Liver (tissue), 3 donors: ENCODE measurements around the gene DAPK3.

Experiments
- GABPA ChIP-seq, 2 donors: IDR thresholded peaks in 1 of 2; conservative IDR thresholded peaks in 1 of 2; 2 replicates each; pipeline ENCODE4 v1.6.1; 2016; ENCODE audit warnings: antibody characterized with exemption in 2 of 2, mild to moderate bottlenecking in 1 of 2, moderate library complexity in 1 of 2
- RAD21 ChIP-seq, 2 donors: IDR thresholded peaks; 2 replicates each; pipeline ENCODE4 v1.6.1; 2016; ENCODE audit warnings: antibody characterized with exemption in 2 of 2, mild to moderate bottlenecking in 2 of 2
- TAF1 ChIP-seq: conservative IDR thresholded peaks from 2 replicates; pipeline ENCODE4 v1.6.1; 2016; ENCODE audit warnings: antibody characterized with exemption, mild to moderate bottlenecking
- TF ChIP-seq, protein P1 (sequence below): IDR thresholded peaks from 2 replicates; pipeline ENCODE4 v1.6.1; 2016; ENCODE audit warnings: antibody characterized with exemption
- TF ChIP-seq, protein P2 (sequence below): fragments of 150-350 bp; IDR thresholded peaks from 2 replicates; pipeline ENCODE4 v1.5.1; 2017; ENCODE audit warnings: improper control_type of control experiment, low read depth, low read length; ENCODE audit not compliant: missing input control
- donor health status: healthy.
- donor health status: healthy.

DNA sequence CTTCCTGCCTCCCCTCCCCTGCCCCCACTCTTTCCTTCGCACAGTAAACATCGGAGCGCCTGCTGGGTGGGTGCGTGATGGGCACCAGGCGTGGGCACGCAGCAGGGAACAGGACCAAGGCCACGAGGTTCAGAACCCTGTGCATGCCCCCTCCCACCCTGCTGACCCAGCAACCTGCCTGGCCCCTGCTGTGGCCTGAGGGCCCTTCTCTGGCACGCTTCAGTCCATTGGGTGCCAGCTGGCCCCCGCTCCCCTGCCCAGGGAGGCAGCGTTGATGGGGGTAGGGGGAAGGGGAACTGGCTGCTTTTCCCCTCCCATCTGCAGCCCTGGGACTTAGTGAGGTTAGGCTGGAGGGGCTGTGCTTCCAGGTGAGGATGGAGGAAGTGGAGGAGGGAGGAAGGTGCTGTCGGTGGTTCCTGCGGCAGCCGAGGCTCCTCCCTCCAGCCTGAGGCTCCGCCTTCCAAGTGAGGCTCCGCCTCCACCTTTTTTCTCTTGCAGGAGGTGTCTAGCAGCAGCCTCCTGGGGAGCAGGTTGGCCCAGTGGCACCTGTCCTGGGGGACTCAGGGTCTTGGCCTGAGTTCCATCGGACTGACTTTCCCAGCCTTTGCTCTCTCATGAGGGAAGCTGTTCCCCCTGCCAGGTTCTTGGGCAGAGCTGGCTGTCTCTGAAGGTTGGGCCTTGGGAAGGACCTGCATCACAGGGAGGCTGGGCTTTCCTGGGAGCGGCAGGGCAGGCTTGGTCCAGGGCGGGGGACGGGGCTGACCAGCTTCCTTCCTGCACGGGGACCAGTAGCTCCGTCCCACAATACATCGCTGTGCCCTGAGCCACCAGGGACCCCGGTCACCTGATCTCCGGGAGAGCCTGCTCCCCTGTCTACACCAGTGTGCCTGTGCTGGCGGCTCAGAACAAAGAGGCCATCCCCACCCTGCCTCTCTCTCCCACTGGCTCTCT lies 43.9 kb upstream of the DAPK3 start:
- TF ChIP-seq, protein P1, sequence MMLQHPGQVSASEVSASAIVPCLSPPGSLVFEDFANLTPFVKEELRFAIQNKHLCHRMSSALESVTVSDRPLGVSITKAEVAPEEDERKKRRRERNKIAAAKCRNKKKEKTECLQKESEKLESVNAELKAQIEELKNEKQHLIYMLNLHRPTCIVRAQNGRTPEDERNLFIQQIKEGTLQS, result no peak
- TF ChIP-seq RAD21 (IDR thresholded peaks at IDR 0.05) (no peak), GABPA (IDR thresholded peaks at IDR 0.05 in 1 of 2, conservative IDR thresholded peaks at IDR 0.05 in 1 of 2) (no peak), TAF1 (no peak)
- TF ChIP-seq, protein P2, sequence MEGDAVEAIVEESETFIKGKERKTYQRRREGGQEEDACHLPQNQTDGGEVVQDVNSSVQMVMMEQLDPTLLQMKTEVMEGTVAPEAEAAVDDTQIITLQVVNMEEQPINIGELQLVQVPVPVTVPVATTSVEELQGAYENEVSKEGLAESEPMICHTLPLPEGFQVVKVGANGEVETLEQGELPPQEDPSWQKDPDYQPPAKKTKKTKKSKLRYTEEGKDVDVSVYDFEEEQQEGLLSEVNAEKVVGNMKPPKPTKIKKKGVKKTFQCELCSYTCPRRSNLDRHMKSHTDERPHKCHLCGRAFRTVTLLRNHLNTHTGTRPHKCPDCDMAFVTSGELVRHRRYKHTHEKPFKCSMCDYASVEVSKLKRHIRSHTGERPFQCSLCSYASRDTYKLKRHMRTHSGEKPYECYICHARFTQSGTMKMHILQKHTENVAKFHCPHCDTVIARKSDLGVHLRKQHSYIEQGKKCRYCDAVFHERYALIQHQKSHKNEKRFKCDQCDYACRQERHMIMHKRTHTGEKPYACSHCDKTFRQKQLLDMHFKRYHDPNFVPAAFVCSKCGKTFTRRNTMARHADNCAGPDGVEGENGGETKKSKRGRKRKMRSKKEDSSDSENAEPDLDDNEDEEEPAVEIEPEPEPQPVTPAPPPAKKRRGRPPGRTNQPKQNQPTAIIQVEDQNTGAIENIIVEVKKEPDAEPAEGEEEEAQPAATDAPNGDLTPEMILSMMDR, result no peak
